Transverse colon (tissue), 4 donors: ENCODE data around the gene OPN3. TPM values are rescaled to one million over a fixed set of nuclear protein-coding genes. Genes with fewer than 3 reads are reported as not detected.

Experiments
- DNase-seq: peaks from one replicate; pipeline ENCODE4 v3.0.0-alpha.2; 2019
- H3K27ac ChIP-seq, 4 donors: fragments of 200-600 bp; sonication (generic); 2 replicates each; pipeline ENCODE4 v1.5.1; 2016 to 2018; ENCODE audit warnings: inconsistent platforms in 4 of 4
- H3K27me3 ChIP-seq: fragments of 200-600 bp; sonication (generic); 2 replicates; pipeline ENCODE4 v1.5.1; 2017; ENCODE audit warnings: inconsistent platforms
- H3K36me3 ChIP-seq, 4 donors: fragments of 200-600 bp; sonication (generic); 2 replicates each; pipeline ENCODE4 v1.5.1; 2017 to 2019; ENCODE audit warnings: inconsistent platforms in 4 of 4
- H3K4me1 ChIP-seq, 4 donors: fragments of 200-600 bp; sonication (generic); 2 replicates each; pipeline ENCODE4 v1.5.1; 2017 to 2020; ENCODE audit warnings: inconsistent platforms in 4 of 4
- H3K4me3 ChIP-seq, 4 donors: fragments of 200-600 bp; sonication (generic); 1 replicate in 1 of 4; 2 replicates in 3 of 4; pipeline versions ENCODE4 v1.5.1 to v1.6.1; 2017 to 2019; ENCODE audit warnings: inconsistent platforms in 4 of 4
- H3K9me3 ChIP-seq, 2 donors: fragments of 200-600 bp; sonication (generic); 2 replicates each; pipeline ENCODE4 v1.5.1; 2017 to 2019; ENCODE audit warnings: inconsistent platforms in 2 of 2
- EP300 ChIP-seq: sonication (generic); formaldehyde crosslinking; IDR thresholded peaks from one replicate; pipeline ENCODE4 v1.6.1; 2017; ENCODE audit warnings: antibody characterized with exemption, low read depth
- POLR2A ChIP-seq: fragments of 450-650 bp; IDR thresholded peaks from one replicate; pipeline ENCODE4 v1.6.1; 2016; ENCODE audit warnings: antibody characterized with exemption, mild to moderate bottlenecking, moderate library complexity
- POLR2AphosphoS5 ChIP-seq, 3 donors: sonication (generic); formaldehyde crosslinking; IDR thresholded peaks; one replicate each; pipeline ENCODE4 v1.6.1; 2016; ENCODE audit warnings: antibody characterized with exemption in 3 of 3
- WGBS, 2 donors: methylation state at CpG; one replicate each; pipeline ENCODE4 v1.1.5; 2018; ENCODE audit warnings: low coverage in 1 of 2; 5-methylcytosine and 5-hydroxymethylcytosine counted together
- in situ Hi-C, 4 donors: fragments of 200-750 bp; cut with MboI; loops; one replicate each; pipeline versions ENCODE4 v1.15.0 to v1.15.1; 2017; ENCODE audit warnings: low sequenced_read_pairs in 3 of 4, low pct_ligation_motif_present in 1 of 4, low pct_unique_long_range_greater_than_20kb in 1 of 4
- intact Hi-C: fragments of 100-400 bp; cut with DNase I; formaldehyde crosslinking; loops from one replicate; pipeline ENCODE4 v1.15.1; 2023; ENCODE audit warnings: low total_unique reads
- total RNA-seq, 4 donors: library from RNA; depleted of rRNA; stranded (reverse); fragments of >200 nt; gene quantifications; one replicate each; pipeline ENCODE4 v1.1.0, GENCODE V29; 2016
- TF ChIP-seq, protein P1 (sequence below), 5 experiments: fragments of 200-600 bp in 3 of 5; fragments of 450-650 bp in 2 of 5; sonication (generic) in 3 of 5; IDR thresholded peaks; 1 replicate in 2 of 5; 2 replicates in 3 of 5; pipeline ENCODE4 v1.5.1; 2016 to 2017; ENCODE audit warnings: antibody characterized with exemption in 5 of 5, inconsistent platforms in 3 of 5, mild to moderate bottlenecking in 2 of 5, moderate library complexity in 1 of 5

Gene OPN3
- total RNA-seq, 4 donors from 2014 or later: 23.5 to 107 (median 49.3) TPM

- DNase-seq: no peak
- Histone ChIP-seq H3K36me3 (peaks cover 0 to 3% (median 0%) of the 10 kb centered on the region in 4 donors), H3K27ac (no peak overlapping the region), H3K27me3 (no peaks in the 10 kb centered on the region), H3K4me3 (no peak overlapping the region), H3K9me3 (no peaks in the 10 kb centered on the region), H3K4me1 (no peaks in the 10 kb centered on the region)
- TF ChIP-seq EP300 (no peak), POLR2A (no peak), POLR2AphosphoS5 (IDR thresholded peaks at IDR 0.05) (no peak)
- TF ChIP-seq, protein P1, sequence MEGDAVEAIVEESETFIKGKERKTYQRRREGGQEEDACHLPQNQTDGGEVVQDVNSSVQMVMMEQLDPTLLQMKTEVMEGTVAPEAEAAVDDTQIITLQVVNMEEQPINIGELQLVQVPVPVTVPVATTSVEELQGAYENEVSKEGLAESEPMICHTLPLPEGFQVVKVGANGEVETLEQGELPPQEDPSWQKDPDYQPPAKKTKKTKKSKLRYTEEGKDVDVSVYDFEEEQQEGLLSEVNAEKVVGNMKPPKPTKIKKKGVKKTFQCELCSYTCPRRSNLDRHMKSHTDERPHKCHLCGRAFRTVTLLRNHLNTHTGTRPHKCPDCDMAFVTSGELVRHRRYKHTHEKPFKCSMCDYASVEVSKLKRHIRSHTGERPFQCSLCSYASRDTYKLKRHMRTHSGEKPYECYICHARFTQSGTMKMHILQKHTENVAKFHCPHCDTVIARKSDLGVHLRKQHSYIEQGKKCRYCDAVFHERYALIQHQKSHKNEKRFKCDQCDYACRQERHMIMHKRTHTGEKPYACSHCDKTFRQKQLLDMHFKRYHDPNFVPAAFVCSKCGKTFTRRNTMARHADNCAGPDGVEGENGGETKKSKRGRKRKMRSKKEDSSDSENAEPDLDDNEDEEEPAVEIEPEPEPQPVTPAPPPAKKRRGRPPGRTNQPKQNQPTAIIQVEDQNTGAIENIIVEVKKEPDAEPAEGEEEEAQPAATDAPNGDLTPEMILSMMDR (IDR thresholded peaks at IDR 0.05): no peak
- intact Hi-C loops (no loop called here), in situ Hi-C loops (no loop called here)
- WGBS, 2 donors: 75 to 88% methylated on average over 2 to 3 of the region's 3 CpGs
Measured at GRCh38 chr1:241598249-241598648, 41.9 kb downstream of the OPN3 start.

GRCh38 chr1:241596633-241597032 lies 43.5 kb downstream of the OPN3 start:
- 89 to 93% methylated on average over 5 to 6 of the region's 6 CpGs for WGBS, 2 donors
- no peaks in the 10 kb centered on the region for H3K27me3 ChIP-seq
- no peaks in the 10 kb centered on the region for H3K9me3 ChIP-seq
- in situ Hi-C loops (no loop called here), intact Hi-C loops (no loop called here)
- no peak for DNase-seq
- TF ChIP-seq, protein P1 (IDR thresholded peaks at IDR 0.05): no peak
- TF ChIP-seq EP300 (no peak), POLR2AphosphoS5 (IDR thresholded peaks at IDR 0.05) (no peak), POLR2A (no peak)
- no peak overlapping the region for H3K4me3 ChIP-seq
- H3K4me1 ChIP-seq: no peaks in the 10 kb centered on the region
- peaks cover 0 to 3% (median 0%) of the 10 kb centered on the region in 4 donors for H3K36me3 ChIP-seq
- H3K27ac ChIP-seq: no peak overlapping the region

DNA sequence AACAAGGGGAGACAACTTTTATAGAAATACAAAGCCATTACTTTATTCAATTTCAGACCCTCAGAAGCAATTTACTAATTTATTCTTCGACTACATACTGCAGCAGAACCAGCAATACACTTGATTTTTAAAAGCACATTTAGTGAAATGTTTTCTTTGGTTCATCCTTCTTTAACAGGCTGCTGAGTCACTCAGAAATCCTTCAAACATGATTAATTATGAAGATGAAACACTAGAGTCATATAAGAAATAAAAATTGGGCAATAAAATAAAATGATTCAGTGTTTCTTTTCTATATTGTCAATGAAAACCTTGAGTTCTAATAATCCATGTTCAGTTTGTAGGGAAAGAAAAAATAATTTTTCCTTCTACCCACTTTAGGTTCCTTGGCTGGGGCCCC lies 47.0 kb downstream of the OPN3 start:
- Histone ChIP-seq H3K9me3 (no peaks in the 10 kb centered on the region), H3K27me3 (no peaks in the 10 kb centered on the region), H3K4me1 (peaks cover 0 to 3% (median 0%) of the 10 kb centered on the region in 4 donors), H3K4me3 (no peak overlapping the region), H3K36me3 (peaks cover 0 to 3% (median 0%) of the 10 kb centered on the region in 4 donors), H3K27ac (no peak overlapping the region)
- intact Hi-C loops (no loop called here), in situ Hi-C loops (no loop called here)
- WGBS, 2 donors: 100% methylated on average over 1 of the region's 1 CpG
- no peak for TF ChIP-seq POLR2AphosphoS5 (IDR thresholded peaks at IDR 0.05)
- no peak for DNase-seq

DNA sequence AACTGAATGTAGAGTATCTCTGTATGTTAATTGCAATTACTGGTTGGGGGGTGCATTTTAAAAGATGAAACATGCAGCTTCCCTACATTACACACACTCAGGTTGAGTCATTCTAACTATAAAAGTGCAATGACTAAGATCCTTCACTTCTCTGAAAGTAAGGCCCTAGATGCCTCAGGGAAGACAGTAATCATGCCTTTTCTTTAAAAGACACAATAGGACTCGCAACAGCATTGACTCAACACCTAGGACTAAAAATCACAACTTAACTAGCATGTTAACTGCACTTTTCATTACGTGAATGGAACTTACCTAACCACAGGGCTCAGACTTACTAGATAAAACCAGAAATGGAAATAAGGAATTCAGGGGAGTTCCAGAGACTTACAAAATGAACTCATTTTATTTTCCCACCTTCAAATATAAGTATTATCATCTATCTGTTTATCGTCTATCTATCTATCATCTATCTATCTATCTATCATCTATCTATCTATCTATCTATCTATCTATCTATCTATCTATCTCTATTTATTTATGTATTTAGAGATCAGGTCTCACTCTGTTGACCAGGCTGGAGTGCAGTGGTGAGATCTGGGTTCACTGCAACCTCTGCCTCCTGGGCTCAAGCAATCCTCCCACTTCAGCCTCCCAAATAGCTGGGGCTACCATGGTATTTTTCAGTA lies 47.8 kb downstream of the OPN3 start:
- intact Hi-C loops (no loop called here), in situ Hi-C loops (no loop called here)
- no peak for DNase-seq
- no peak overlapping the region for H3K4me3 ChIP-seq
- no peaks in the 10 kb centered on the region for H3K27me3 ChIP-seq
- H3K9me3 ChIP-seq: no peaks in the 10 kb centered on the region
- TF ChIP-seq, protein P1 (IDR thresholded peaks at IDR 0.05): no peak
- no peak for TF ChIP-seq EP300
- no peak for TF ChIP-seq POLR2AphosphoS5 (IDR thresholded peaks at IDR 0.05)
- TF ChIP-seq POLR2A: no peak
- H3K36me3 ChIP-seq: peaks cover 0 to 3% (median 0%) of the 10 kb centered on the region in 4 donors
- peaks cover 0 to 3% (median 0%) of the 10 kb centered on the region in 4 donors for H3K4me1 ChIP-seq
- H3K27ac ChIP-seq: no peak overlapping the region
- 78% methylated on average over 3 of the region's 3 CpGs for WGBS, 2 donors
